ENCODE results near the gene TAF3.

DNA sequence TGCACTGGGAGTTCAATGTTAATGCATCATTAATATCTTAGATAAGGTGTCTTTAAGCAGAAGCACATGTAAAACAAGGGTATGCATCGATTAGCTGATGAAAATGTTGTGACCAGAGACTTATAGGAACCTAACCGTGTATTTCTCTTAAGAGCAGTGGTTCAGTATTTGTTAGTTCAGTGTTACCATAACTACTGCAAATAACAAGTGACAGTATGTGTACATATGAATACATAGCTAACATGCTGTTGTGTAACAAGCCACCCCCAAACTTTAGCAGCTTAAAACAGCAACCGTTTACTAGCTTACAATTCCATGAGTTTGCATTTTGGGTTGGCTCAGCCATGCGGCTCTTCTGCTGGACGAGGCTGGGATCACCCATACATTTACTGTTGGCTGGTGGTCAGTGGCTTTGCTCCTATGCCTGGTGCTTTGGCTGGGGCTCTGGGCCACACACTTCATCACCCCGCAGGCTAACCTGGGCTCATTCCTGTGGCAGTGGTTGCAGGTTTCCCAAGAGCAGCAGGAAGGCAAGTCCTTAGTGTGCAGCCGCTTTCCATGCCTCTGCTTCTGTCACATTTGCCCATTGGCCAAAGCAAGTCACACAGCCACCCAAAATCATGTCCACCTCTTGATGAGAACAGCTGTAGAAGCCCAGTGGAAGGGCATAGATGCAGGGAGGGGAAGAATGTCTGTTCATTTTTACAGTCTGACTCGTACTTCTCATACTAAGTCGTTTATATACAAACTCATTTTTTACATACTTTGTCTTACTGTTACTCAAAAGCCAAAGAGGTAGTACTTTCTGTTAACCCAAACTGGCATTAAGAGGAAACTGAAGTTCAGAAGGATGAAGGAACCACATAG lies 132.9 kb downstream of the TAF3 start:
- no peak for TF ChIP-seq CTCF (IDR thresholded peaks at IDR 0.05)
- no peak for TF ChIP-seq EZH2phosphoT487 (IDR thresholded peaks at IDR 0.05)

All from neural progenitor cell (in vitro differentiated cells).